GM21381 (cell line): ENCODE measurements around the gene CRMP1.
"Not testable (repeated sequence)": the region's sequence is repeated elsewhere in the genome, so short reads cannot be mapped to it uniquely, and the experiment has no call there.

ENCODE experiments used
- ATAC-seq: cut with Tn5 transposase; IDR thresholded peaks from one replicate; pipeline ENCODE4 v1.9.1; 2021; ENCODE audit warnings: mild to moderate bottlenecking, moderate library complexity; ENCODE audit not compliant: unreplicated experiment

The CRMP1 gene

GRCh38 chr4:5863461-5864113, 29.3 kb downstream of the CRMP1 start:
- no peak for ATAC-seq

DNA sequence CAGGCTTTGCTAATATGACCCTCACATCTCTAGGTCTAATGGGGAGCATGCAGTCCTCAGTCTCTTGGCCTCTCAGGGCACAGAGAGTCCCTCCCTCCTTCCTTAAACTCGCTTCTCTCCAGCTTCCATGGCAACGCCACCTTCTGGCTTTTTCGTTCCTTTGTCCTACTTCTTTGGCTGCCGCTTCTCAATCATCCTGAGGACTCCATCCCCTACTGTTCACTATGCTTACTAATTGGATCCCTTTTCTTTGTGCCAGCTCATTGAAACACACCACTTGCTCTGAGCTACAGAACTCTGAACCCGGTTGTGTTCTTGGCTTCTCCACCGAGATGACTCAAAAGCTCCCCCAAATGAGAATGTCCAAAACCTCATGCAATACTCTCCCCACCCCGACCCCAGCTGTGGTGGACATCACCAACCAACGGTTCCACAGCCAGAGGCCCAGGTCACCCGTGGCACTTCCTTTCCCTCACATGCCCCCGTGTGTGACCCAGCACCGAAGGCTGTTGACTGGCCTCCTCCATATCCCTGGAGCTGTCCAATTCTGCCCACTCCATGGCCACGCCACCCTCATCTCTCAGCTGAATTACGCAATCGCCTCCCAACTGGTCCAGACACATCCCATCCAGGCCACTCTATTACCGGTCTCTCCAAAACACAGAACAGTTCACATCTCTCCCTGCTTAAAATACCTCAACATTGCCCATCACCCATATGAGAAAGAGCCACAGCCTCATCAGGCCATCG, 34.7 kb downstream of the CRMP1 start:
- no peak for ATAC-seq

- ATAC-seq = no peak
Observed at GRCh38 chr4:5857199-5857598, 35.7 kb downstream of the CRMP1 start.

GRCh38 chr4:5856362-5856761, 36.5 kb downstream of the CRMP1 start:
- not testable (repeated sequence) for ATAC-seq

- no peak for ATAC-seq
Observed at GRCh38 chr4:5854929-5855328, 38.0 kb downstream of the CRMP1 start.

- no peak for ATAC-seq
Observed at GRCh38 chr4:5852523-5853202, 40.2 kb downstream of the CRMP1 start.

DNA sequence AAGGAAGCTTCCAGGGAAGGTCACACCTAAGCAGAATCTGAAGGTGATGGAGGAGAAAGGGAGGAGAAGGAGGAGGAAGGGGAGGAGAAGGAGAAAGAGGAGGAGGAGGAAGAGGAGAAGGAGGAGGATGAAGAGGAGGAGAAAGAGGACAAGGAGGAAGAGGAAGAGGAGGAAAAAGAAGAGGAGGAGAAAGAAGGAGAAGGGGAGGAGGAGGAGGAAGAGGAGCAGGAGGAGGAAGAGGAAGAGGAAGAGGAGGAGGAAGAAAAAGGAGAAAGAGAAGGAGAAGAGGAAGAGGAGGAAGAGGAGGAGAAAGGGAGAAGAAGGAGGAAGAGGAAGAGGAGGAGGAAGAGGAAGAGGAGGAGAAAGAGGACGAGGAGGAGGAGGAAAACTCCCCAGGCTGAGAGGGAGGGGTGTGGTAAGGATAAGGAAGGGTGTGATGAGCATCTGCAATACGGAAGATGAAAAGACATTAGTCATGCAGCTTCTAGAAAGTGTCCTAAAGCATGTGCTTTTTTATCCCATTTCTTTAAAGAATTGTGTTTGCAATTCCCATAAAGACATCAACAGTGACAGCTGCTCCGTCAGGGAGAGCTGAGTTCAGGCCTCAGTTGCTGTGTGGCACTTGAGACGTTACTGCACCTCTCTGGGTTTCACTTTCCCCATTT, 41.1 kb downstream of the CRMP1 start:
- ATAC-seq = no peak

GRCh38 chr4:5845035-5845905, 47.6 kb downstream of the CRMP1 start:
- no peak for ATAC-seq

DNA sequence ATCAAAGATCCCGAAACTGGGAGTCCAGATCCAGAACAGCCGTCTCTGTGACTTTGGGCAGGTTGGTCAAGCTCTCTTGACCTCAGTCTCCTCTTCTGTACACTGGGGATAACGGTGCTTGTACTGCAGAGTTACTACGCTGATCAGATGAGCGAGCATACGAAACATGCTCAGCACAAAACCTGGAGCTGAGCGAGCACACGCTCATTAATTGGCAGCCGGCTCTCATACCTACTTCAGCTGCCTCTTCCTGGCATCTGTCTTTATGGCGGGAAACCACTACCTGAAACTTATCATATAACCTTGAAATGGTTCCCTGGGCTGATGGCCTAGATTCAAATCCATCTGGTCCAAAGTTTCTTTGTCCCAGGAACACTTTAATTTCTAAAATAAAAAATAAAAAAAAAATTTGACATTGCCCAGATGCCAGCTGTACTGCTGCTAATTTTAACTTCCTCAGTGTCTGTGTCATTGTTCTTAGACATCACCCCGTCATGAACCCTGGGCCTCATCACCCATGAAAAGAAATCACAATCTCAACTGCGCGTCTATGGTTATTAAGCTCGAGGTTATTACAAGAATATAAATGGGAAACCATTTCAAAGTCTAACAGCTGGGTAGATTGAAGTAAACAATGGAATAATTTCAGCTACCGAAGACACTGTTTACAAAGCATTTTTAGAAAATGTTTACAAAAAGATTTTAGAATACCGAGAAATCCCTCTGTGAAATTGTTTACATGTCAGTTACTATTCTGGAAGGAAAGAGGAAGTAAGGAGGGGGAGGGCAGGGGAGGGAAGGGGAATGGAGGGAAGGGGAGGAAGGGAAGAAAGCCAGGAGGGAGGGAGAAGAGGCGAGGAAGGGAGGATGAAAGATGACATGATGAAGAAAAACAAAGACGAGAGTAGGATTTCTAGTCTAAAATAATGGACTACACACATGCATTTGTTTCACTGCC, 49.0 kb downstream of the CRMP1 start:
- ATAC-seq = no peak

- ATAC-seq = no peak
Observed at GRCh38 chr4:5842456-5842855, 50.4 kb downstream of the CRMP1 start.

GRCh38 chr4:5839751-5840674, 52.9 kb downstream of the CRMP1 start:
- no peak for ATAC-seq

DNA sequence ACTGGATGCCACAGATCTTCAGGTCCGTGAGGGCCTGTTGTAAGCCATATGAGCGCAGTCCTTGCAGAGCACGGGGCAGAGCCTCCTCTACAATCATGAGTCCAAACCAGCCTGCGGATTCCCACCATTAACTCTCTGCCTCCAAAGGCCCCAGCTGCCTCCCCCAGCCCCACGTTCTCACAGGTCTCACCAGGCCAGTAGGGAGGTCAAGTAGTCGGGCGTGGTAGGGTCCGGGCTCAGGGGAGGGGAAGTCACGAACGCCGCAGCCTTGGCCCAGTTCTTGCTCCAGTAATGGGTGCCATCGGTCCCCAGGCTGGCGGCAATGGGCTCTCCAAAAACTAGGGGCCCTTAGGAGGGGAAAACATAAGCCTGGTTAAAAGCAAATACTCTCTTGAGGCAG, 53.6 kb downstream of the CRMP1 start:
- ATAC-seq = no peak

DNA sequence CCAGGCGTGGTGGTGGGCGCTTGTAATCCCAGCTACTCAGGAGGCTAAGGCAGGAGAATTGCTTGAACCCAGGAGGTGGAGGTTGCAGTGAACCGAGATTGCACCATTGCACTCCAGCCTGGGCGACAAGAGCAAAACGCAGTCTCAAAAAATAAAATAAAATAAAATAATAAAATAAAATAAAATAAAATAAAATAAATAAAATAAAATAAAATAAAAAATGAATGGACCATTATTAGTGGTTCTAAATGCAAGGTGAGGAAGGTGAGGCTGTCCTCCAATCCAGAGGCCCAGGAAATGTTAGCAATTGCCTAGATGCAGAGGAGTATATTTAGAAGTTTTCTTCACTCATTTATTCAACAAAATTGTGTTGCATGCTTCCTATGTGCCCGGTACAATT, 55.4 kb downstream of the CRMP1 start:
- not testable (repeated sequence) for ATAC-seq

- no peak for ATAC-seq
Observed at GRCh38 chr4:5836943-5837342, 55.9 kb downstream of the CRMP1 start.

GRCh38 chr4:5828005-5828391, 64.9 kb downstream of the CRMP1 start:
- no peak for ATAC-seq

DNA sequence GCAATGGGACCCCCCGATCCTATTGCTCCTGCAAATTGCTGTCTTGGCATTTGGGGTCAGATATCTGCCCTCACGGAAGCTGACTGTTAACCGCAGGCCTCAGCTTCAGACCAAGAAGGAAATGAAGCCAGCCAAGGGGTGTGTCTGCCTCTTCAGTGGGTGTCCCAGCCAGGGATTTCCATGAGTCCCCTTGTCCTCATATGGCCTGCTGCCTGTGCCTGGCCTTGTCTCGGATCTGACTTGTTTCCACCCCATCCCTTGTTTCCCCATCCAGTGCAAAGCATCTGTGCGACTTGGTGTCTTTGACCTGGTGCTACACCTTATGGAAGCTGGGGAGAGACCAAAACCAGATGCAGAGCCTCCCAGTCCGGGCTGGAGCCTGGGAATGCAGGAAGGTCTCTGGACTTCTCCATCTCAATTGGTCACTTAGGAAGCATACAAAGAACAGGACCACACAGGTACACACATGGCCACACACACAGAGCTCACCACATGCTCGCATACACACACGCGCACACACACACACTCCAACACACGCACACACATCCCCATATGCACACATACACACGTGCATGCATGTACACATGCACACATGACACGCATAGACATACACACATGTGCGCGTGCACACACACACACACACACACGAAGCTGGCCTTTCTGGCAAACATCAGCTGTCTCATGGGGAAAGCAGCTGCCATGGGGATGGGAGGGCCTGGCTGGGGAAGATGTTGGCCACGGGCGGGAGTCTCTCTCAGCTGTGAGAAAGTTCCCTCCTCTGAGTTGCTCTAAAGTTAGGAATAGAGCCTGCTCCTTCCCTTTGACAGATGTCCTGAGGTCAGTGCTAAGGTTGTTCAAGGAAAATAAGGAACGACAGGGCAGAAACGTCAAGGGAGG, 65.5 kb downstream of the CRMP1 start:
- no peak for ATAC-seq

GRCh38 chr4:5826437-5827107, 66.3 kb downstream of the CRMP1 start:
- no peak for ATAC-seq
